Measurements from ENCODE around the gene PLA2G2D. TPM values are rescaled to one million over a fixed set of nuclear protein-coding genes. Genes with fewer than 3 reads are reported as not detected.
A peak's percentile ranks its signal among the peaks of the same experiment; 100 is the strongest.

PLA2G2D gene
- total RNA-seq, 3 donors from 2014 or later: not detected

DNA sequence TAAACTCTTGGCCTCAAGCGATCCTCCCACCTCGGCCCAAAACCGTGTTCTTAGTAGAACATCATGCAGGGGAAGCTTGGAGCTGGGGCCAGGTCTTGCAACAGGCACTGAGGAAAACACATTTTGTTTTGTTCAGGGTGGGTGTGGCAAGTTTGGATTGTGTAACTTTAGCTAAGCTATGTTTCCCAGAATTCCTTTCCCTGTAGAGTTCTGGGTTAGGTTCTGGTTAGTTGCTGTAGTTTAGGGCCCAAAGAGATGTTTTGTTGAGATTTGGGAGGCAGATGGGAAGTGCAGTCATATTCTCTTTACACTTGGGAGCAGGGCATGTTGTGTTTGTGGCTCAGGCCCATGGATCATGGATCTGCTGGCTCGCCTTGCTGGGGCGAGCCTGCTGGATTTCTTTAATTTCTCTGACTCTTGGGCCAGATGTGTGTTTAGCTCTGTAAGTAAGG lies 25.4 kb downstream of the PLA2G2D start:
- peaks cover 14% of the 10 kb centered on the region for H3K27me3 Mint-ChIP-seq (ENCODE audit: low read depth)
- H3K36me3 Mint-ChIP-seq (ENCODE audit: insufficient read depth): no peaks in the 10 kb centered on the region
- no peaks in the 10 kb centered on the region for H3K9me3 Mint-ChIP-seq
- ATAC-seq (no peak), DNase-seq (no peak)
- H3K4me1 Mint-ChIP-seq (ENCODE audit: low read depth): no peaks in the 10 kb centered on the region
- no peak overlapping the region for H3K4me3 Mint-ChIP-seq

DNA sequence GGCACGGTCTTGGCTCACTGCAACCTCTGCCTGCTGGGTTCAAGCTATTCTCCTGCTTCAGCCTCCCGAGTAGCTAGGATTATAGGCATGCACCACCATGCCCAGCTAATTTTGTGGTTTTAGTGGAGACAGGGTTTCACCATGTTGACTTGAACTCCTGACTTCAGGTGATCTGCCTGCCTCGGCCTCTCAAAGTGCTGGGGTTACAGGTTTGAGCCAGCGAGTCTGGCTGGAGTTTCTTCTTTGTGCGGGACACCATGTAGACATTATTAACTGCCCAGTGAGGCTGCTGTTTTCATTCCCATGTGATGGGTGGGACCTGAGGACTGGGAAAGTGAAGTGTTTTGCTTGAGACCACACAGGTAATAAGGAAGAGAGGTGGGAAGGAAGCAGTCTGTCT lies 26.0 kb downstream of the PLA2G2D start:
- Mint-ChIP-seq H3K36me3 (ENCODE audit: insufficient read depth) (no peaks in the 10 kb centered on the region), H3K27me3 (ENCODE audit: low read depth) (peaks cover 14% of the 10 kb centered on the region), H3K4me1 (ENCODE audit: low read depth) (no peaks in the 10 kb centered on the region), H3K4me3 (no peak overlapping the region), H3K9me3 (no peaks in the 10 kb centered on the region)
- no peak for ATAC-seq
- no peak for DNase-seq

DNA sequence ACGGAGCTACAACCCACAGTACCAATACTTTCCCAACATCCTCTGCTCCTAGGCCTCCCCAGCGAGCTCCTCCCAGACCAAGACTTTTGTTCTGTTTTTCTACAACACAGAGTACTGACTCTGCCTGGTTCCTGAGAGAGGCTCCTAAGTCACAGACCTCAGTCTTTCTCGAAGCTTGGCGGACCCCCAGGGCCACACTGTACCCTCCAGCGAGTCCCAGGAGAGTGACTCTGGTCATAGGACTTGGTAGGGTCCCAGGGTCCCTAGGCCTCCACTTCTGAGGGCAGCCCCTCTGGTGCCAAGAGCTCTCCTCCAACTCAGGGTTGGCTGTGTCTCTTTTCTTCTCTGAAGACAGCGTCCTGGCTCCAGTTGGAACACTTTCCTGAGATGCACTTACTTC lies 28.7 kb downstream of the PLA2G2D start:
- Mint-ChIP-seq H3K4me3 (no peak overlapping the region), H3K36me3 (ENCODE audit: insufficient read depth) (no peaks in the 10 kb centered on the region), H3K9me3 (no peaks in the 10 kb centered on the region), H3K4me1 (ENCODE audit: low read depth) (no peaks in the 10 kb centered on the region), H3K27me3 (ENCODE audit: low read depth) (peaks cover 14% of the 10 kb centered on the region)
- DNase-seq (no peak), ATAC-seq (no peak)

DNA sequence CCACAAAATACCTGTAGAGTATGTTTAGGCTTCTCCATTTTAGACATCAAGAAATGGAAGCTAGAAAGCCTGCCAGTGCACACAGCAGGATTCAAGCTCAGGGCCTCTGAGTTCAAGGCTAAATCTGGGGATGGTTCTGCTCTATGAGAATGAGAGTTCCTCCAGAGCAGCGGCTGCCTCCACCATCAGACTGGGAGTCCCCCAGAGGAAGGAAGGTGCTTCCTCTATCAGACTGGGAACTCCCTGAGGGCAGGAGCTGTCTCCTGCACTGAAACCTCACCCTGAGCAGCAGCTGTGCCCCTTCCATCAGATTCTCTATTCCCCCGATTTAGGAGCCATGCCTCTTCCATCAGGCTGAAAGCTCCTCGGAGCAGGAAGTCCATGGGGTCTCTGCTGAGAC lies 29.2 kb downstream of the PLA2G2D start:
- no peaks in the 10 kb centered on the region for H3K36me3 Mint-ChIP-seq (ENCODE audit: insufficient read depth)

DNA sequence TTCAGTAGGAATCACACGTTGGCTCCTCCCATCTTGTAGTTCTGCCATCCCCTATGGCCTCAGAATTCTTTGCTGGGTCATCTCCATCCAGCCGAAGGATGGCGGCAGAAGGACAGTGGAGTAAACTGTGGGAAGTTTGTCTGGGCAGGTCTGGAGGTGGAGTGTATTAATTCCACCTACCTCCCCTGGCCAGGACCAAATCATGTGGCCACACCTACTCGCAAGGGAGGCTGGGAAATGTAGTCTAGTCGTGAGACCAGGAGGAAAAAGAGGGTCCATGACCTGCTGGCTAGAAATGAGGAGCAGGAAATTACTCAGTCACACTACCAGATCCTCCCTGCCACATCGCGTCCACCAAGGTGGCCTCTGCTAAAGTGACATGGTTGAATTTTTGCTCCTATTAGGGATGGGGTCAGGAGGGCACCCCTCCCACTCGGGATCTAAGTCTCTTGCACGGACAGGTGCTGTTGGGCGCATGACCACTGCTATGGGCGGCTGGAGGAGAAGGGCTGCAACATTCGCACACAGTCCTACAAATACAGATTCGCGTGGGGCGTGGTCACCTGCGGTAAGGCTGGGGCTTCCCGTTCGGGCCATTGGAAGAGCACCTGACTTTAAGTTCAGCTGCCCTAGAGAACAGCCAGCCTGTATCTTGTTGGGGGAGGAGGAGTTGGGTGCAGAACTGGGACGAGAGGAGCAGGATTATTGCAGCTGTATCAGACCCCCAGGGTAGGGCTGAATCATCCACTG lies 29.8 kb downstream of the PLA2G2D start:
- no peaks in the 10 kb centered on the region for H3K4me1 Mint-ChIP-seq (ENCODE audit: low read depth)
- DNase-seq: no peak
- H3K36me3 Mint-ChIP-seq (ENCODE audit: insufficient read depth): no peaks in the 10 kb centered on the region
- no peaks in the 10 kb centered on the region for H3K9me3 Mint-ChIP-seq
- ATAC-seq: no peak
- no peak overlapping the region for H3K4me3 Mint-ChIP-seq
- peaks cover 14% of the 10 kb centered on the region for H3K27me3 Mint-ChIP-seq (ENCODE audit: low read depth)

More for the DNA sequence above, 29.2 kb downstream of the PLA2G2D start:
- peaks cover 14% of the 10 kb centered on the region for H3K27me3 Mint-ChIP-seq (ENCODE audit: low read depth)
- H3K4me1 Mint-ChIP-seq (ENCODE audit: low read depth): no peaks in the 10 kb centered on the region
- no peak overlapping the region for H3K4me3 Mint-ChIP-seq
- H3K9me3 Mint-ChIP-seq: no peaks in the 10 kb centered on the region
- no peak for ATAC-seq
- no peak for DNase-seq

DNA sequence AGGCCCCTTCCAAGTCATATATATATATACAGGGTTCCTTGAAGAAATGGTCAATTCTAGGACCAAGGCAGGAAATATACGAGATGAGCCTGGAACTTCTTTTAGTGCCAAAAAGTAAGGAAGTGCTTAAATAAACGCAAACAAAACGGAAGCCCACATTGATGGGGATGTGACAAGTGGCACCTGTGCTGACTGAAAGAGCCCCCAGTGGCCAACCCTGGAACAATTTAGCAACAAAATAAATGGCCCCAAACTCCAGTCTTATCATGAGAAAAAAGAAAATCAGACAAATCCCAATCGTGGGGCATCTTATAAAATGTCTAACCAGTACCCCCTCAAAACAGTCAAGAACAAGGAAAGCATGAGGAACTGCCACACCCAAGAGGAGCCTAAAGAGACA lies 31.7 kb downstream of the PLA2G2D start:
- Mint-ChIP-seq H3K9me3 (no peaks in the 10 kb centered on the region), H3K36me3 (ENCODE audit: insufficient read depth) (no peaks in the 10 kb centered on the region), H3K4me1 (ENCODE audit: low read depth) (no peaks in the 10 kb centered on the region), H3K27me3 (ENCODE audit: low read depth) (peaks cover 9% of the 10 kb centered on the region), H3K4me3 (no peak overlapping the region)
- DNase-seq (no peak), ATAC-seq (no peak)

DNA sequence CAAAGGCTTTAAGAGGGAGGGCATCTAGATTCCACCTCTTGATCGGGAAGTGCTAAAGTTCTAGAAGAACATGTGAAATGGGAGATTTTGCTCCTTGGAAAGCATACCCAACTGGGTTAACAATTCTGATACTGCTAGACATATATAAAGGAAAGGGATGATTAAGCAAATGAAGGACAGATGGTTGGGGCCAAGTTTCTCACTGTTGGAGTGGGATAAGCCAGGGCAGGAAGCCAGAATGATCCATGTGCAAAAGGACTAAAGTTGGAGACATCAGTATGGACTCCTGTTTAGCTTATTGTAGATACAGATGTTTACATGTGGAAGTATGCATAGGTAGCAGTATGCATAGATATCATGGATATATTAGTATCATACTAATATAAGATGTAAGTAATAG lies 32.5 kb downstream of the PLA2G2D start:
- Mint-ChIP-seq H3K36me3 (ENCODE audit: insufficient read depth) (no peaks in the 10 kb centered on the region), H3K4me1 (ENCODE audit: low read depth) (no peaks in the 10 kb centered on the region), H3K4me3 (no peak overlapping the region), H3K9me3 (no peaks in the 10 kb centered on the region), H3K27me3 (ENCODE audit: low read depth) (peaks cover 17% of the 10 kb centered on the region)
- no peak for DNase-seq
- no peak for ATAC-seq

DNA sequence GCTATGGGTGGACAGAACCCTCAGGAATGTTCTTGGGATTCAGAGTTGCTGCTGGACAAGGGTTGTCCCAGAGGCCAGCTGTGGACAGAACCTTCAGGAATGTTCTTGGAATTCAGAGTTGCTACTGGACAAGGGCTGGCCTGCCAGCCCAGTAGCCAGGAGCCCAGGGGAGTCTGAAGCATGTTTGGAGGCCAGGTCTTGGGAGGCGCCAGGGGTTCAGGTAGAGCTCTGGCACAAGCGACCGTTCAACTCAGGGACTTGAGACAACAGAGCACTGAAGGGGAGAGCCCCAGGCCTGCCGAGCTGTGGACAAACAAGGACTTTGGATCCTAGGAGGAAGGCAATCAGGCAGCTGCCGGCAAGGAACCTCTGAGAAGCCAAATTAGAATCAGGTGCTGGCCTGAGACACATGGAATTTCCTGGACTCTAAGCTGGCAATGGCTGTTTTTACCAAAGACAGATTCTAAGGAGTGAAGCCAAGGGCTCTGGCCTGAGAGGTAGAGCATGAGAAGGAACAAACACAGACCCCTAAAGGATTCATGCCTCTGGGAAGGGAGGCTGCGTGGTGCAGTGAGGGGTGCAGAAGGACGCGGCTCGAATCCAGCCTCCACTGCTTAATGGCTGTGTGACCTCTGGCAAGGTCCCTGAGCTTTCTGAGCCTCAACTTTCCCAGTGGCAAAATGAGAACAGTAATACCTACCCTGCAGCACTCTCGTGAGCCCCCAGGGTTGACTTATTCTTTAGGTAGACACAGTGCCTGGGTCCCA lies 36.0 kb downstream of the PLA2G2D start:
- Mint-ChIP-seq H3K9me3 (no peaks in the 10 kb centered on the region), H3K4me3 (no peak overlapping the region), H3K27me3 (ENCODE audit: low read depth) (peaks cover 20% of the 10 kb centered on the region), H3K4me1 (ENCODE audit: low read depth) (peaks cover 16% of the 10 kb centered on the region), H3K36me3 (ENCODE audit: insufficient read depth) (no peaks in the 10 kb centered on the region)
- no peak for ATAC-seq
- no peak for DNase-seq

DNA sequence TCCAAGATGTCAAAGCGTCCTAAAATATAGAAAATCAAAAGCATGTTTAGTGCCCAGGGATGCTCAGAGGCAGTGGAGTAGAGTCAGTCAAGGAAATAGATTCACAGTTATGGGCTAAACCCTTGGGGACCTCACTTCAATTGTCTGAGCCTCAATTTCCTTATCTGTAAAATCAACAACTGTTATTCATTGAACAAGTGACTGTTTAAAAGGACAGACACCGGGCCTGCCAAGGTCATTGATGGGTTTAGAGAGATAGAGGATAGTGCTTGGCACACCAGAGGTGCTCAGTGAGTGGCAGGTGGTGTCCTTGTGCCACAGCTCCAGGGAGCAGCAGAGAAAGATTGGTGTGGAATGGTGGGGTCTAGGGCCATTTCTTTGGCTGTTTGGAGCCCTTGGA lies 36.6 kb downstream of the PLA2G2D start:
- Mint-ChIP-seq H3K36me3 (ENCODE audit: insufficient read depth) (no peaks in the 10 kb centered on the region), H3K4me1 (ENCODE audit: low read depth) (peaks cover 19% of the 10 kb centered on the region), H3K4me3 (no peak overlapping the region), H3K27me3 (ENCODE audit: low read depth) (peaks cover 26% of the 10 kb centered on the region), H3K9me3 (no peaks in the 10 kb centered on the region)
- ATAC-seq: no peak
- DNase-seq: no peak

DNA sequence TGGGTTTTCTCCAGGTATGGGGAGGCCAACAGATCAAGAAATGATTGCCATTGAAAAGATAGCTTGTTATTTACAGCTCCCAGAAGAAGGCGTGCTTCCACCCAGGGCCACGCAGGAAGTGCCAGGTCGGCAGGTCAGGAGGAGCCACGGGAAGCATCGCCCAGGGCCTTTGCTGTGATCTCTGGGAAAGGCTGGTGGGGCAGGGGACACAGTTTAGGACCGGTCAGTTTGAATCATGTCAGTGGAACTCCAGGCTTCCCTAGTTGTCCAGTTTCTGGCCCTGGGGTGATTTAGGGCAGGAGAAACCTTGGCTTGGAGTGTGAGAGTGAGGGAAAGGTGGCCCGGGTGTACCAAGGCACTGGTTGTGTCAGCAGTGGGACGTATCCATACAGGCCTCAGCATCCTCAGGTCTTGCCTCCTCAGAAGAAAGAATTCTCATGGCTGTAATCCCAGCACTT lies 38.0 kb downstream of the PLA2G2D start:
- DNase-seq: no peak
- no peaks in the 10 kb centered on the region for H3K9me3 Mint-ChIP-seq

DNA sequence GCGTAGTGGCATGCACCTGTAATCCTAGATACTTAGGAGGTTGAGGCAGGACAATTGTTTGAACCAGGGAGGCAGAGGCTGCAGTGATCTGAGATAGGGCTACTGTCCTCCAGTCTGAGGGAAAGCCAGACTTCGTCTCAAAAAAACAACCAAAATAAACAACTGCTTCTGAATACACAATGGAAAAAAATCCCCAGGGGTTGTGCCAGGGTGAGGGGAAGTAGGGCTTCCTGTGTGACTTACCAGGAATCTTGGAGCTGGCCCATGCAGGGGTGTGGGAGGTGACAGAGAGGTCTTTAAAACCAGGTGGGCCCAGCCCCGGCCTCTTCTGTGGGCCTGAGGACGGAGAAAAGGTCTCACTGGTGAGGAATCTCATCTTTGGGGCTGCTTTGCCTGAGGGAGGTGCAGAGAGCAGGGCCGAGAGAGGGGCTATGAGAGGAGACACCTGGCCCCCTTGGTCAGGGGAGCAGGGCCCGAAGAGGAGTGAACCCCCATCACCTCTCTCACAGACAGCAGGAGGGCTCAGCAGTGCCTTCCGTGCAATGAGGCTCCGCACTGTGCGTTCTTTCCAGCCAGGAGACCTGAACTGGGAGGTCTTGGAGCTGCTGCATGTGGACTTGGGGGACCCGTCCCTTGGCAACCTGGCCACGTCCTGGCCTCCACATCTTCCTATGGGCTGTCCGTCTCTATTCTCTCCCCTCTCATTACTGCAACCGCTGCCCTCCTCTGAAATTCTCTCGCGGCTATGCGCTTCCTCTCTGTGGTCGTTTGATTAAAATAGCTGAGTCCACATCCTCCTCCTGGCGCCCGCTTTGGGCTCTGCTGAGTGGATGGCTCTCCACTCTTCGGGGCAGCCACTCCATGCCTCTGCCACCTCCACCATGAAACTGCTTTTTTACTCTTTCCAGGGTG lies 38.6 kb downstream of the PLA2G2D start:
- H3K36me3 Mint-ChIP-seq (ENCODE audit: insufficient read depth): no peaks in the 10 kb centered on the region
- peaks cover 20% of the 10 kb centered on the region for H3K4me1 Mint-ChIP-seq (ENCODE audit: low read depth)
- no peak overlapping the region for H3K4me3 Mint-ChIP-seq
- no peaks in the 10 kb centered on the region for H3K9me3 Mint-ChIP-seq
- DNase-seq (no peak), ATAC-seq (no peak)
- peaks cover 38% of the 10 kb centered on the region for H3K27me3 Mint-ChIP-seq (ENCODE audit: low read depth)

More for the DNA sequence above, 38.0 kb downstream of the PLA2G2D start:
- Mint-ChIP-seq H3K36me3 (ENCODE audit: insufficient read depth) (no peaks in the 10 kb centered on the region), H3K4me3 (no peak overlapping the region), H3K4me1 (ENCODE audit: low read depth) (peaks cover 20% of the 10 kb centered on the region), H3K27me3 (ENCODE audit: low read depth) (peaks cover 38% of the 10 kb centered on the region)
- ATAC-seq: no peak

DNA sequence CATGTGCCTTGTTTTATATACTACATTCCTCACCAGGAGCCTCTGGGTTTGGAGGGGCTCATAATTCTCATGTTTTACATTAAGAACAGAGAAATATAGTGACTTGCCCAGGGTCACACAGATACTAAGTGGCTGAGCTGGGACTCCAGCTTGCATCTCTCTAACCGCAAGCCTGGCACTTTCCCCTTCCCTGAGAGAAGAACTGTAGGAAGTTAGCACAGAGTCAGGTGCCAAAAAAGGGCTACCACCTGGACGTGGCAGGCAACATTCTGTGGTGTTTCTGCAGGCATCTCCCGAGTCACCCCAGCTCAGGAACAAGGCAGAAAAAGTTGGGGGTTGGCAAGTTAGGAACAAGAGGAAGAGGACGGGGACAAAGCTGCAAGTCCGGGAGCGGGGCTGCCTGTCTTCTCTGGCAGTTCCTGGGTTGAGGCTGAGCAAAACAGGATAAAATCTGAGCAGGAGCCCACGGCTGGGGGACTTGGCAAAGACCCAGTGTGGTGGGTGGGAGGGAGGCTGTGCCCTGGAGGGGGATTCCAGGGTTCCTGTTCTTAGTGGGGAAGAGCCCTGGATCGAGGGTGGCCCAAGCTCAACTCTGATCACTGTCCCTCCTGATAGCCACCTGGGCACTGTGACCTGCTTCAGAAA lies 39.6 kb downstream of the PLA2G2D start:
- no peak for ATAC-seq
- Mint-ChIP-seq H3K4me3 (no peak overlapping the region), H3K36me3 (ENCODE audit: insufficient read depth) (no peaks in the 10 kb centered on the region), H3K9me3 (no peaks in the 10 kb centered on the region), H3K4me1 (ENCODE audit: low read depth) (peaks cover 20% of the 10 kb centered on the region), H3K27me3 (ENCODE audit: low read depth) (peaks cover 38% of the 10 kb centered on the region)
- DNase-seq: no peak

DNA sequence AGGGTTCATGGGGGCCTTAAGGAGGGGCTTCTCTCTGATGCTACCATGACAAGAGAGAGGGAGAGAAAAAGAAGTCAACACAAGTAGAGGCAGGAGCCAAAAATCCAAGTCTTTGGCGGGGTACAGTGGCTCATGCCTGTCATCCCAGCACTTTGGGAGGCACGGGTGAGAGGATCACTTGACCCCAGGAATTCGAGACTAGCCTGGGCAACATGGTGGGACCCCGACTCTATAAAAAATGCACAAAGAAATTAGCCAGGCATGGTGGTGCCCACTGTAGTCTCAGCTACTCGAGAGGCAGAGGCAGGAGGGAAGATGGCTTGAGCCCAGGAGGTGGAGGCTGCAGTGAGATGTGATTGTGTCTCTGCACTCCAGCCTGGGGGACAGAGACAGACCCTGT lies 40.6 kb downstream of the PLA2G2D start:
- H3K27me3 Mint-ChIP-seq (ENCODE audit: low read depth): peaks cover 38% of the 10 kb centered on the region
- no peaks in the 10 kb centered on the region for H3K36me3 Mint-ChIP-seq (ENCODE audit: insufficient read depth)
- peaks cover 20% of the 10 kb centered on the region for H3K4me1 Mint-ChIP-seq (ENCODE audit: low read depth)
- ATAC-seq (no peak), DNase-seq (no peak)
- H3K9me3 Mint-ChIP-seq: no peaks in the 10 kb centered on the region
- no peak overlapping the region for H3K4me3 Mint-ChIP-seq

DNA sequence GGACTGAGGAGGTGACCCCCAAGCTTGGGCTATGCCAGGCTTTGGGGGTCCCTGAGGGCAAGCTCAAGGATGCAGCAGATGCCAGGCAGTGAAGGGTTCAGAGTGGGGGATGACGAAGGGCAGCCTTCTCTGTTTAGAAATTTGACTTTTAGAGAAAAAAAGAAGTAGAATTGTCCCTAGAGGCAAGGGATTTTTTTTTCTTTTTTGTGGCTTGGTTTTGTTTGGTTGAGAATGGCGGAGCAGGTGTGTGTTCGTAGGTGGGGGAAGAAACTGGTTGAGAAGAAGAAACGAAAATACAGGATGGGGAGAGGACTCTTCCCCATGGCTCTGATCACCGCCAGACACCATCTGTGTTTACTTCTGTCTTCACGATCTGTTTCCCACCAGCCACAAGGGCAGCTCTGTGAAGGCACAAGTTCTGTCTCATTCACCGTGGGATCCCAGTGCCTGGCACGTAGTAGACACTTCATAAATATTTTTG lies 41.1 kb downstream of the PLA2G2D start:
- H3K27me3 Mint-ChIP-seq (ENCODE audit: low read depth): peaks cover 38% of the 10 kb centered on the region
- DNase-seq (no peak), ATAC-seq (no peak)

More for the DNA sequence above, 41.1 kb downstream of the PLA2G2D start:
- Mint-ChIP-seq H3K4me3 (peak overlapping the region; percentile 0), H3K4me1 (ENCODE audit: low read depth) (peaks cover 20% of the 10 kb centered on the region), H3K9me3 (no peaks in the 10 kb centered on the region), H3K36me3 (ENCODE audit: insufficient read depth) (no peaks in the 10 kb centered on the region)
